Measurements from ENCODE around the gene MAGI2. TPM values are rescaled to one million over a fixed set of nuclear protein-coding genes. Genes with fewer than 3 reads are reported as not detected.

The MAGI2 gene
- total RNA-seq, 1 donor from 2014 or later = 13.3 TPM

DNA sequence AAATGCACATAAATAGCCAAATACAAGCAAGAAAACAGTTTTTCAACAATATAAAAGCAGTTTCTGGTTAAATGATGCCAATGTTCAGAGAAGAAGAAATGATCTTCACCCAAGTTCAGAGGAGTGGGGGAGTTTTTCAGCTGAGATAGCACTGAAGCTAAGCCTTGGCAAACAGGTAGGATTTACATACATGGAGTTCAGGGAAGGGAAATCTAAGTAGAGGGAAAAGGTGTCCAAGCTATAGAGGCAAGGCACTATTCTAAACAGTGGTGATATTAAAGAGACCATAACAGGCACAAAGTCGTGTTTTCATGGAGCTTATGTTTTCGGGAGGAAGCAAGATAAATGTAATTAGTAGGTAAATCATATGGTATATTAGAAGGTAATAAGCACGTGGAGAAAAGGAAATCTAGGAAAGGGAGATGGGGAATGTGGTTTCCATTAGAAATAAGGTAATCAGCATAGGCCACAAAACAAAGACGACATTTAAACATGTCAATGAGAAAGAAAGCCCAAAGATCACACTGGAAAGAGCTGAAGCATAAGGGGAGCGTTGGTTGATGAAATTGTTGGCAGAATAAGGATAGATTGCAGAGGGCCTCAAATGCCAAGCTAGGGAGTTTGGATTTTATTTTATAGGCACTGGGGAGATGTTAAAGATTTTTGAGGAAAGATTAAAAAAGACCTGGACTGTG is 704.3 kb downstream of the MAGI2 start:
- peaks cover 7% of the 10 kb centered on the region for H3K36me3 Mint-ChIP-seq
- H3K27ac Mint-ChIP-seq = no peak overlapping the region
- TF ChIP-seq CTCF (conservative IDR thresholded peaks at IDR 0.05) = no peak
- H3K9me3 Mint-ChIP-seq = peaks cover 5% of the 10 kb centered on the region
- no peak for DNase-seq (ENCODE audit: extremely low spot score, unreplicated experiment)
- no peak overlapping the region for H3K4me3 Mint-ChIP-seq
- H3K4me1 Mint-ChIP-seq (ENCODE audit: unreplicated experiment) = no peaks in the 10 kb centered on the region
- H3K27me3 Mint-ChIP-seq = no peaks in the 10 kb centered on the region

- H3K27me3 Mint-ChIP-seq = no peaks in the 10 kb centered on the region
- peaks cover 5% of the 10 kb centered on the region for H3K9me3 Mint-ChIP-seq
- H3K27ac Mint-ChIP-seq = no peak overlapping the region
- H3K36me3 Mint-ChIP-seq = peaks cover 3% of the 10 kb centered on the region
- no peak overlapping the region for H3K4me3 Mint-ChIP-seq
- no peaks in the 10 kb centered on the region for H3K4me1 Mint-ChIP-seq (ENCODE audit: unreplicated experiment)
- DNase-seq (ENCODE audit: extremely low spot score, unreplicated experiment) = no peak
- no peak for TF ChIP-seq CTCF (conservative IDR thresholded peaks at IDR 0.05)
Measured at GRCh38 chr7:78747592-78747991, 705.9 kb downstream of the MAGI2 start.

- Mint-ChIP-seq H3K4me1 (ENCODE audit: unreplicated experiment) (no peaks in the 10 kb centered on the region), H3K36me3 (no peaks in the 10 kb centered on the region), H3K27me3 (no peaks in the 10 kb centered on the region), H3K4me3 (no peak overlapping the region), H3K9me3 (no peaks in the 10 kb centered on the region), H3K27ac (no peak overlapping the region)
- TF ChIP-seq CTCF (conservative IDR thresholded peaks at IDR 0.05) = no peak
- no peak for DNase-seq (ENCODE audit: extremely low spot score, unreplicated experiment)
Measured at GRCh38 chr7:78746301-78746700, 707.2 kb downstream of the MAGI2 start.

GRCh38 chr7:78742694-78743093 is 710.8 kb downstream of the MAGI2 start:
- Mint-ChIP-seq H3K4me3 (no peak overlapping the region), H3K27me3 (no peaks in the 10 kb centered on the region), H3K27ac (no peak overlapping the region)

GRCh38 chr7:78736548-78736947 is 716.9 kb downstream of the MAGI2 start:
- H3K36me3 Mint-ChIP-seq = no peaks in the 10 kb centered on the region
- no peak overlapping the region for H3K4me3 Mint-ChIP-seq
- TF ChIP-seq CTCF (conservative IDR thresholded peaks at IDR 0.05) = no peak

More at GRCh38 chr7:78742694-78743093, 710.8 kb downstream of the MAGI2 start:
- Mint-ChIP-seq H3K9me3 (no peaks in the 10 kb centered on the region), H3K36me3 (no peaks in the 10 kb centered on the region), H3K4me1 (ENCODE audit: unreplicated experiment) (no peaks in the 10 kb centered on the region)
- no peak for TF ChIP-seq CTCF (conservative IDR thresholded peaks at IDR 0.05)
- DNase-seq (ENCODE audit: extremely low spot score, unreplicated experiment) = no peak

More at GRCh38 chr7:78736548-78736947, 716.9 kb downstream of the MAGI2 start:
- DNase-seq (ENCODE audit: extremely low spot score, unreplicated experiment) = no peak
- H3K27ac Mint-ChIP-seq = no peak overlapping the region
- peaks cover 5% of the 10 kb centered on the region for H3K4me1 Mint-ChIP-seq (ENCODE audit: unreplicated experiment)
- H3K9me3 Mint-ChIP-seq = peaks cover 4% of the 10 kb centered on the region
- H3K27me3 Mint-ChIP-seq = no peaks in the 10 kb centered on the region
